Measurements from ENCODE around the gene MCM3.

Gene MCM3

DNA sequence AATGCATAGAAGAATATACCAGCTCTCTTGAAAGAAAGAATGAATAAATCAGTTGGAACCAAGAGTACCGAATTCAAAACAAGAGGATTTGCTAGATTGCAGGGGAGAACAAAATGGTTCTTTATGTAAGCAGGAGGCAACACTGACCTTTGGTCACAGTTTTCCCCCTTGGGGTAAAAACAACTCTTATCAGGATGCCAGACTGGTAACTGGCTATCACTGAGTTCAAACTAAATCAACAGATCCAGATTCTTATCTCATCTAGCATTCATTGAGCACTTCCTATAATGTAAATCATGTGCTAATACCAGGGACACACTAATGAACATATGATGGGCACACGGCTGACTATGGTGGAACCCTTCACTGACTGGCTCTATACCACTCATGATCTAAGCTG is 35.5 kb downstream of the MCM3 start:
- DNase-seq (ENCODE audit: low read depth): no peak

GRCh38 chr6:52245425-52245824 is 39.1 kb downstream of the MCM3 start:
- DNase-seq (ENCODE audit: low read depth): no peak

- DNase-seq (ENCODE audit: low read depth): no peak
Observed at GRCh38 chr6:52244400-52244799, 40.1 kb downstream of the MCM3 start, which contains the start of gene IL17F. IL17F (minus strand) TSS chr6:52244500; CDS start chr6:52244429, 71 bp downstream.

DNA sequence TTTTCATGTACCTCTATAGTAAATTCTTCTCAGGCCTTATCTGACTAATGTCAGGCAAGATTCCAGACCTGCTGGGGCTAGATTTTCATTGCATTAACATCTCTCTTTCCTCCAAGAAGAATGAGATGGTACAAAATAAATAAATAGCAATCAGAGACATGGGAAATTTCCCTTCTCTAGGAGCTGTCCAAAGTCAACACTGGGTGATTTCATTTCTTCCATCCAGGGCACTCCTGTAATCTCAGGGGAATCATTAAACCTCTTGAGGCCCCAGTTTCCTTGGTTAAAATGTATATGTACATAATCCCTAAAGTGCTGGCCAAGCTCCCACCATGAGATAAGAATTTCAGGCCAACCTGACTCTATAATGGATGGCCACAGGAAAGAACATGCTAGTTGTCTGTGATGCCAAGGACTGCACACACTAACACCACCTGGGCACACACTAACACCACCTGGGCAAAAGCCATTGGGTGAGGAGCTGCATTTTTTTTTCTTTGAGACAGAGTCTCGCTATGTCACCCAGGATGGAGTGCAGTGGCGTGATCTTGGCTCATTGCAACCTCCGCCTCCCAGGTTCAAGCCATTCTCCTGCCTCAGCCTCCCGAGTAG is 41.2 kb downstream of the MCM3 start:
- DNase-seq (ENCODE audit: low read depth): no peak

- DNase-seq (ENCODE audit: low read depth): no peak
Observed at GRCh38 chr6:52241819-52242218, 42.7 kb downstream of the MCM3 start.

DNA sequence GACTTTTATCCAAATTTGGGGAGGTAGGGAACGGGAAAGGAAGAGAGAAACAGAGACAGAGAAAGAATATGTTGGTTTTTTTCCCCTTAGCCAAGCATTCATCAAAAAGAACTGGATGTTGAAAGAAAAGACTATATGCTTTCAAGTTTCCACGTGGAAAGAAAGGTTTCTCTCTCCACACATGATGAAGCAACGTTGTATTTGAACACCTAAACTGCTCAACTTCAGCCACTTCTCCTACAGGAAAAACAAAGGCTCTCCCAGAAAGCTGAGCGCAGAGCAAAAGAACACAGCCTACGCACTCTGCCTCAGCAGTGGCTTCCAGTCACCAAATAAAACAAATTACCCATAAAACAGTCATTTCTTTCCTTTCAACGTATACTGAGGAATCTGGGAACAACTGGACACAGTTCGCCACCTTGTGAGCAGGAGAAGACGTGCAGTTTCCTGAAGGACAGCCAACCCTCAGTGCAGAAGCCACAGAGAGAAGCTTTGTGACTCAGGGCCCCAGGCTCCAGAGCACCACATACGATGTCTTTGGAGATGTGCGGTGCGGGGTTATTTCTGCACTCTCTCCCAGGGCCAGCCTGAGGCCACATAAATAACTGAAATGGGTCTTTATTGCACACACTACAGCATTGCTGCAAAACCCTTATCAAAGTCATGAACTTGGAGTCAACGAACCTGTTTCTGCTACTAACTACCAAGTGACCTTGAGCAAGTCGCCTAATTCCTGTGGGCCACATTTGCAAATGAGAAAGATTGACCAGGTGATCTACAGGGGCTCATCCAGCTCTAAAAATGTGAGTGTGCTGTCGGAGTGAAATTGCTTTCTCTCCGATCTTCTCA is 50.3 kb downstream of the MCM3 start:
- DNase-seq (ENCODE audit: low read depth): peak; percentile 17

GRCh38 chr6:52233005-52233404 is 51.5 kb downstream of the MCM3 start:
- DNase-seq (ENCODE audit: low read depth): no peak

DNA sequence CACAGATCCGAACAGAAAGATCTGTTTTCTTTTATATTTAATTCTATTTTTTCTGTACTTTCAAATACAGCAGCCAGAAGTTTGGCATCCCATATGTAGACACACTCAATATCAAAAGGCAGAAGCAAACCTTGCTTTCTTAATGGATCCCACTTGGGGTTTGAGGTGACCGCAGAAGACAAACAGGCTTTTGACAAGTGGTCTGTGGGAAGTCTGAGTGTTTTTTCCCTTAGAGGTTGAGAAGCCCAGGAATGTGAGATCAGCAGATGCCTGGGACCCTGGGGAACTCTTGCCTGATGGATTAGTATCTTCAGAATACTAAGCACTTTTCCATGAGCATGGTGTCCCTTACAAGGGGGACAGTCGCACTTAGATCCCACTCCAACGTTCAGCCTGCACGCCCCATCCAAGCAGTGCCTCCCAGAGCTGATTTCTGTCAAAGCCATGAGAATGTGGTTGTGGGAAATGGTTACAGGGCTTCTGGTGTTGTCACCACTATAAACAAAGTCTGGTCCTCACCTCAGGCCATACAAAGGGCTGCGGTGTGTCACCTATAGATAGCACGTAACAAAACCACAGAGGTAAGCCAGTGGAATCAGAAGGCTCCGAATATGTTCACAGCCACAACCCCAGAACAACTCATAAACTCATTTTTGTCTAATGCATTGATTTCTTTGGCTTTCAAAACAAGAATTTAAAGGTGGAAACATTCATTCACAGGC is 53.0 kb downstream of the MCM3 start:
- DNase-seq (ENCODE audit: low read depth): no peak

- no peak for DNase-seq (ENCODE audit: low read depth)
Observed at GRCh38 chr6:52230685-52231084, 53.9 kb downstream of the MCM3 start.

- no peak for DNase-seq (ENCODE audit: low read depth)
Observed at GRCh38 chr6:52227495-52227894, 57.0 kb downstream of the MCM3 start.

GRCh38 chr6:52221302-52221701 is 63.2 kb downstream of the MCM3 start:
- DNase-seq (ENCODE audit: low read depth): no peak

DNA sequence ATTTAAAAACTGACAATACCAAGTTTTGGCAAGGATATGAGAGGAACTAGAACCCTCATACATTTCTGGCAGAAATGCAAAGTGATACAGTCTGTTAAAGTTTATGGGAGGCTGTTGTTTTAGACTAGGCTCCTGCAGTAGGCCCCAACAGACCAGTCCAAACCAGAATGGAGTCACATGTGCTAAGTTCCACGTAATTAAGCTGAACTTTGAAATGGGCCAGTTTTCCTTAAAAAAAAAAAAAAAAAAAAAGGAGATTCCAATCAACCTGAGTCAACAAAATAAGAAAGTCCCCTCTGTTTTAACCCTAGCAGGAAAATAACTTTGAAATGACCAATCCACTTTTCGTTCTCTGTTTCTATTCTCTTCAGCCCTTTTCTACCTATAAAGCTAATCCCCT is 66.8 kb downstream of the MCM3 start:
- DNase-seq (ENCODE audit: low read depth): no peak

DNA sequence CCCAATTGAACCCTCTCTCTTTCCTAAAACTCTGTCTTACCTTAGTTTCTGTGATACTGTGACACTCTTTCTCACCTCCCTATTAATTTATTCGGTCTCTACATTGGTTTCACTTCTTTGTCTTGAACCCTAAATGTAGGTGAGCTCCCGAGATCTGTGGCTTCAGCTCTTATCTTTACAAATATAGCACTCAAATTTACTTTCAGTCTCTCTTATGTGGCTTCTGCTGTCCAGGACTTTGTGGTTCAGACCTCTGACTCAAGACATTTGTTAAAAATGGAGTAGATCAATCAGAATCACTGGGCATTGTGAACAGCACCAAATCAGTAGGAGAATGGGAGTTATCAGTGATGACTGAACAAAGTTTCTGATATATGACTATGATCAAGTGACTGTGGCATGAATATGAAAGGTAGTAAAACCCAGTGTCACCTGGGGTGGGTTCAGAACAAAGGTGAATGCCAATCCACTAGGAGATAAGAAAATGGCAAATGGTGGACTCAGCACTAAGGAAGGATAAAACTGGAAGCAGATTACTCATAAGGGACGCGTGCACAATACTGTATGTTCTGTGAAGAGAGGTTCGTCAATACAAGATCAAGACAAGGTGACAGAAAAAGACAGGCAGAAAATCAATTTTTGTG is 67.5 kb downstream of the MCM3 start:
- no peak for DNase-seq (ENCODE audit: low read depth)

DNA sequence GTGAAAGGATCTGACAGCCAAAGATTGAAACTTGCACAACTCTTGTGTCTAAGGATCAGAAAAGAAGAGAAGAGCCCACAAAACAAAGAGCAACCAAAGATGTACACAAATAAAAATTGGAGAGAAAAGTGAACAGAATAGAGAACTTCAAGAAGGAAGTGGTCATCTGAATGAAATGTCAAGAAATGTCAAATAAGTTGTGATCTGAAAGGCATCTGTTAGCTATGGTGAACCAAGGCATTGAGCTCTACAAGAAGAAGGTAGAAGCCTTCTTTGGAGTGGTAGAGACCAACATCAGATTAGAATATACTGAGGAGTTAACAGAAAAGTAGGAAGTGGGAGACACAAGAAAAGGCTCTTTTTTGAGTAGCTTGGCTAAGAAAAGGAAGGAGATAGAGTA is 68.8 kb downstream of the MCM3 start:
- no peak for DNase-seq (ENCODE audit: low read depth)
